ENCODE results near the gene PSMB5. TPM values are rescaled to one million over a fixed set of nuclear protein-coding genes. Genes with fewer than 3 reads are reported as not detected.

The PSMB5 gene
- total RNA-seq, 1 experiment from 2014 or later = 240 TPM

Other genes with a start within 250 kb of the PSMB5 start
- gene SLC7A7, start 219.5 kb downstream of the PSMB5 start, total RNA-seq (2014; rRNA removed) = 4.2 and 4.6 TPM in 2 replicates
- gene MRPL52, start 205.0 kb downstream of the PSMB5 start, total RNA-seq (2014; rRNA removed) = 104 and 188 TPM in 2 replicates
- 292 and 331 TPM in 2 replicates for gene MMP14, start 198.3 kb downstream of the PSMB5 start, total RNA-seq (2014; rRNA removed)
- gene LRP10, start 163.2 kb downstream of the PSMB5 start, total RNA-seq (2014; rRNA removed) = 86.0 and 86.5 TPM in 2 replicates
- gene REM2, start 151.7 kb downstream of the PSMB5 start, total RNA-seq (2014; rRNA removed) = 0.06 and 0.13 TPM in 2 replicates
- 75.6 and 131 TPM in 2 replicates for gene RBM23, start 115.8 kb downstream of the PSMB5 start, total RNA-seq (2014; rRNA removed)
- 51.7 and 66.0 TPM in 2 replicates for gene PRMT5, start 105.5 kb downstream of the PSMB5 start, total RNA-seq (2014; rRNA removed)
- 45.5 and 54.8 TPM in 2 replicates for gene HAUS4, start 77.8 kb downstream of the PSMB5 start, total RNA-seq (2014; rRNA removed)
- gene AJUBA, start 52.3 kb downstream of the PSMB5 start, total RNA-seq (2014; rRNA removed) = 67.1 and 78.4 TPM in 2 replicates
- 4.0 and 8.6 TPM in 2 replicates for gene C14orf93, start 24.8 kb downstream of the PSMB5 start, total RNA-seq (2014; rRNA removed)
- not detected in 2 replicates for gene PSMB11, start 7.3 kb upstream of the PSMB5 start, total RNA-seq (2014; rRNA removed)
- gene CDH24, start 22.6 kb upstream of the PSMB5 start, total RNA-seq (2014; rRNA removed) = 10.4 and 11.0 TPM in 2 replicates
- 78.7 and 106 TPM in 2 replicates for gene ACIN1, start 60.2 kb upstream of the PSMB5 start, total RNA-seq (2014; rRNA removed)
- 41.9 and 47.0 TPM in 2 replicates for gene C14orf119, start 60.6 kb upstream of the PSMB5 start, total RNA-seq (2014; rRNA removed)
- gene CIROP, start 70.1 kb upstream of the PSMB5 start, total RNA-seq (2014; rRNA removed) = not detected in 2 replicates
- gene CEBPE, start 84.4 kb upstream of the PSMB5 start, total RNA-seq (2014; rRNA removed) = 0.11 TPM in 1 of 2 replicates, not detected in the other
- gene SLC7A8, start 148.8 kb upstream of the PSMB5 start, total RNA-seq (2014; rRNA removed) = 2.4 and 3.4 TPM in 2 replicates
- gene RNF212B, start 203.0 kb upstream of the PSMB5 start, total RNA-seq (2014; rRNA removed) = not detected in 2 replicates

Data from LHCN-M2 (cell line).